Cardiac septum (tissue), 1 donor: ENCODE results near the gene STX10. TPM values are rescaled to one million over a fixed set of nuclear protein-coding genes. Genes with fewer than 3 reads are reported as not detected.
"Not testable (repeated sequence)": the region's sequence is repeated elsewhere in the genome, so short reads cannot be mapped to it uniquely, and the experiment has no call there.

Source experiments
- DNase-seq: peaks from one replicate; pipeline ENCODE4 v3.0.0-alpha.2; 2020; ENCODE audit warnings: low spot score
- intact Hi-C: fragments of 100-400 bp; cut with DNase I; formaldehyde crosslinking; loops from one replicate; pipeline ENCODE4 v1.14.0; 2022
- total RNA-seq: library from RNA; stranded (reverse); fragmentation: NEBNext Ultra II Directional; extraction: Animal tissue kit (Norgen Biotek cat#: 25700); gene quantifications from one replicate; pipeline ENCODE4 v1.2.1, GENCODE V29; 2021
- donor health status: DM: no; HTN: no; CAD: no.

STX10 gene
- total RNA-seq, 1 donor from 2014 or later, result 25.7 TPM

DNA sequence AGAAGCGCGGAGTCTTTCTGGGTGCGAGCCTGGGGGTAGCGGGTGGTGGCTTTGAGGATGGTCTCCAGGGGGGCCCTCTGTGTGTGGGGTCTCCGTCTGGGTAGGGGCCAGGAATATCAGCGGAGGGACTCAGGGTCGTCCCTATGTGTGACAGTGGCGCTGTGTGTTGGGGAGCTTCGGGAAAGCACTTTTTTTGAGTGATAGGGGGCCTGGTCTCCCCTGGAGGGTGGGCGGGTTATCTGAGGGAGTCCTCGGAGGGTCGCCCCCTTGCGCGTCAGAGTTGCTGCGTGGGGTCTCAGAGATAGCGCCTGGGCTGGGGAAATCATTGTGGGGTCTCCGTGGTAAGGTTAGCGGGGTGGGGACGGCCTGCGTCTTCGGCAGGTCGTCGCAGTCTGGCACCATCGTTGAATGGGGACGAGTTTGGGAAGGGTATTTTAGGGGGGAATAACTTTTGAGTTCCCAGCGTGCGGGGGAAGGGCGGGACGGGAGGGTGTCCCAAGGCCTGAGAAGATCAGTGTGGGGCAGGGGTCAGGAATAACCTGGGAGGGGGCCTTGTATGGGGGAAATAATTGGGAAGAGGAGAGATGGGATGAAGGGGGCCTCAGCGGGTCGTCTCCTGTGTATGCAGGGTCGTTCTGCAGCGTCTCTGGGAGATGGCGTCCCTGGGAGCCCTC is 893 bp upstream of the STX10 start:
- DNase-seq, result no peak
- intact Hi-C loops, result loop anchor here (2.0 to 5.0 kb wide), 7 partner anchors 34 to 686 kb away; partner anchors contain the start of genes JUNB, LYL1 and TRMT1

DNA sequence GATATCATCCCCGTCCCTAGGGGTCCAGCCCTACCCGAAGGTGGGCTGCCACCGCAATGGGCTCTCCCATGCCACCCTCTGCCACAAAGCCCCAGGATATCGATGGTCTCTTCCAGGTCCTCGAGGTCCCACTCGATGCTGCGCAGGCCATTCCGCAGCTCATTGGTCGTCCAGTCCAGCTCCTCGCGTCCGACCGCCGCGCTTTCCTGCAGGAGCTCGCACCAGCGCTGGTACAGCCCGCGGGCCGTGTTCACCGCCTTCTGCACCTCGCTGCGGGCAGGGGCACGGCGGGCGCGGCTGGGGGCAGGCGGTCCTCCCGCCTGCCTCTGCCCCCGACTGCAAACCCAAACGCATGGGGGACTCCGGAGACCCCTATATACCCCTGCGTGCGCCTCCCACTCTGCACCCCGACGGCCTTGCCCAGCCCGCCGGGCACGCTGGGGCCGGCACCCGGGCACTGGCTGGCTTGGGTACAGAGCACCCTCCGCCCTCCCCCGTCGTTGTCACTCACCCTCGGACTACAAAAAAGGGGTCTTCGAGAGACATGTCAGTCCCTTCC is 468 bp downstream of the STX10 start:
- intact Hi-C loops, result loop anchor here (2.0 to 5.0 kb wide), 7 partner anchors 33 to 688 kb away; partner anchors contain the start of genes JUNB, LYL1 and TRMT1
- no peak for DNase-seq

DNA sequence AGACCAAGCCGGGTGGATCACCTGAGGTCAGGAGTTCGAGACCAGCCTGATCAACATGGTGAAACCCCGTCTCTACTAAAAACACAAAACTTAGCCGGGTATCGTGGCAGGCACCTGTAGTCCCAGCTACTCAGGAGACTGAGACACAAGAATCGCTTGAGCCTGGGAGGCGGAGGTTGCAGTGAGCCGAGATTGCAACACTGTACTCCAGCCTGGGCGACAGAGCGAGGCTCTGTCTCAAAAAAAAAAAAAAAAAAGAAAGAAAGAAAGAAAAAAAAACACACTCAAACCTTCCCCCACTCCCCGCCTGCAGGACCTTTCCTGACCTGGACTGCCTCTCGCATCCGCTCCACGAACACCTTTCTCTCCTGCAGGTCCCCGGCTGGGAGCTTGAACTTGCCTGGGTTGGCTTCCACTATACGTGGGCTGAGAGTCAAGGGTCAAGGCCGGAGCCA is 975 bp downstream of the STX10 start:
- DNase-seq, intact Hi-C loops: not testable (repeated sequence)

DNA sequence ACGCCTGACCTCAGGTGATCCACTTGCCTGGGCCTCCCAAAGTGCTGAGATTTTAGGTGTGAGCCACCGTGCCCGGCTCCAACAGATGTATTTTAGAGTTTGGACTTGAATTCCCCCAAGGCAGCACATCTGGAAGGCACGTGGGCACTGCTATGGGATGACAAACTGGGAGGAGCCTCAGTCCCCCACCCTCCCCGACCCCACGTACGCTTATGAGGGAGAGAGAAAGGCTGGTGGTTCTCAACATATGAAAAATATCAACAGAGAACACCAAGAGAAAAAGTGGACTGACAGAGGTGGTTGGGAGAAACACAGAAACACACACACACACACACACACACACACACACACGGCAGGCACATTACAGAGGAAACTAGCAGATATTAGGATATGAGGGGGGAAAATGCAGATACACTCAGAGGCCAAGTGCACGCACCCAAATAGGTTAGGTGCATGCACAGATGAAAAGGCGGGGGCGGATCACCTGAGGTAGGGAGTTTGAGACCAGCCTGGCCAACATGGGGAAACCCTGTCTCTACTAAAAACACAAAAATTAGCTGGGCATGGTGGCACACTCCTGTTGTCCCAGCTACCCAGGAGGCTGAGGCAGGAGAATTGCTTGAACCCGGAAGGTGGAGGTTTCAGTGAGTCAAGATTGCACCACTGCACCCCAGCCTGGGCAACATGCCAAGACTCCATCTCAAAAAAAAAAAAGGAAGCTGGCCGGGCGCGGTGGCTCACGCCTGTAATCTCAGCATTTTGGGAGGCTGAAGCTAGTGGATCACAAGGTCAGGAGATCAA is 3.2 kb downstream of the STX10 start:
- intact Hi-C loops, result no loop called here
- peak; percentile 84 for DNase-seq

DNA sequence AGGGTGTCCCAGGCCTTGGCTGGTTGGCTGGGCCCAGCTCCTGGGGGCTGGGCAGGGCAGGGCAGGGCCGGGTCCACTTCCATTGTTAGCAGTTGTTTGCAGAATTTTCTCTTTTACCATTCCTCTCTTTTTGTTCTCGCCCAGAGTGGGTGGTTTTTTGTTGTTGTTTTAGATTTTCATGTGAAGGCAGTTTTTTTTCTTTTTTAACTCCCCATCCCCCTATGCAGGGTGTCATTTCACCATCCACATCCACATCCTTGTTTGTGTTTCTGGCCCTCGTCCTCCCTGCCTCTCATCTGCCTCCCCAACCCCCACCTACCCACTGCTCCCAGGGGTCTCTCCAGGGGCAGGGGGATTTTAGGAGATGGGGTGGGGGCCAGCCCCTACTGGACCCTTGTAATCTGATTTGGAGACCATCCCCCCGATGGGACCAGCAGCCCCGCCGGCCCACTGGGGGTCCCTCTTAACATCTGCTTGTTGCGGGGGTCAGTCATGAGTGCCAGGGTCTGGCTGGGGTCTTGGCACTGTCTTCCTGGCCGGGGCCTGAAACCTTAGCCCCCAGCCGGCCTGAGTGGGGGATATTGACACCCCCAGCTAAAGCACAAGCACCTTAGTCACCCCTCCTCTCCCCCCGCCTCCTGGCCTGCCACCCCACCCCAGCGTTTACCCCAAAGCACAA is 10.4 kb downstream of the STX10 start:
- DNase-seq, result no peak
- intact Hi-C loops, result no loop called here

DNA sequence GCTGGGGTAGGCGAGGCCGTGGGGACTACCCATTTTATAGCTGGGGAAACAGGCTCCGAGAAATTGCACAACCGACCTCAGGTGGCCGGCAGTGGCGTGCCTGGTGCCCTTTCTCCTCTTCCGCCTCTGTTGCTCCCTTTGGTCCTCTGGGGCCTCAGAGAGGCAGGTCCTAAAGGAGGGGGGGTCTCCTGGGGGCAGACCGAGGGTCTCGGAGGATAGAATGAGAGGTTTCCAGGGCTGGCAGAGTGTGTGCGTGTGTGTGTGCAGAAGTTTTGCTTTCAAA is 11.3 kb downstream of the STX10 start:
- intact Hi-C loops, result no loop called here
- no peak for DNase-seq

DNA sequence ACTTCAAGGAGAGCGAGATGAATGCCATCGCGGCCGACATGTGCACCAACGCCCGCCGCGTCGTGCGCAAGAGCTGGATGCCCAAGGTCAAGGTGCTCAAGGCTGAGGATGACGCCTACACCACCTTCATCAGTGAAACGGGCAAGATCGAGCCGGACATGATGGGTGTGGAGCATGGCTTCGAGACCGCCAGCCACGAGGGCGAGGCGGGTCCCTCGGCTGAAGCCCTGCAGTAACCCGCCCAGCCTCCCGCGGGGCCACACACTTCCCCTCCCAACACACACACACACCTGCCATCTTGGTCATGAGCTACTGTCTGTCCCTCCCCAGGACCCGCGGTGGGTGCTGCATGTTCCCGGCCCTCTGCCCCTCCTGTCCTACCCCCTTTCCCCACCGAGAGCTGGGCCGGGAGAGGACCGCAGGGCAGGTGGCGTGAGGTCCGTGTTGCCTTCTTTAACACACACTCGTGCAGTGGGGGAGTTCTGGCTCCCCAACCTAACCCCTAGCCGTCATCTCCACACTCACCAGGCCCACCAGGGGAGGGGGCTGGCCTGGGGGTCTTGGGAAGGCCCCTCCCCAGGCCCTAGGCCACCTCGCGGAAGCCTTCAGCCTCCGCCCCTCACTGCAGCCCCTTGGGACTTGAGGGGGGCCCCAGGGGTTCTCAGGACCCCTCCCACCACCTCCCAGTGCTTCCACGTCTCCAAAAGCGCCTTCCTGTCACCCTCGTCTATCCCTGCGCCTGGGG is 11.8 kb downstream of the STX10 start:
- intact Hi-C loops, result no loop called here
- DNase-seq, result no peak

DNA sequence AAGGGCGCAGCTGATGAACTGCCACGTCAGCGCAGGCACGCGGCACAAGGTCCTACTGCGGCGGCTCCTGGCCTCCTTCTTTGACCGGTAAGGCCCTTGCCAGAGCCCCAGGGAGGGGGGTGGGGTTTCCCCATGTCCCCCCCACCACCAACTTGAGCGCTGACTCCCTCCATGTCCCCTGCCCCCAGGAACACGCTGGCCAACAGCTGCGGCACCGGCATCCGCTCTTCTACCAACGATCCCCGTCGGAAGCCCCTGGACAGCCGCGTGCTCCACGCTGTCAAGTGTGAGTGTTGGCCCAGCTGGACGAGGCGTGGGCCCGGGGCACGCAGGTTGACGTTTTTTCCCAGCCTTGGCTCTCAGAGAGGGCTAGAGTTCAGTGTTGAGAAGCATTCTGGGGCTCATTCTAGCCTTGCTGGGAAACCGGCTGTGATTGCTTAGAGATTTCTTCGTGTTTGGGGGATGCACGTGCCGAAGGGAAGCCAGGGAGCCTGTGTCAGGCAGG is 12.8 kb downstream of the STX10 start:
- DNase-seq, result no peak

DNA sequence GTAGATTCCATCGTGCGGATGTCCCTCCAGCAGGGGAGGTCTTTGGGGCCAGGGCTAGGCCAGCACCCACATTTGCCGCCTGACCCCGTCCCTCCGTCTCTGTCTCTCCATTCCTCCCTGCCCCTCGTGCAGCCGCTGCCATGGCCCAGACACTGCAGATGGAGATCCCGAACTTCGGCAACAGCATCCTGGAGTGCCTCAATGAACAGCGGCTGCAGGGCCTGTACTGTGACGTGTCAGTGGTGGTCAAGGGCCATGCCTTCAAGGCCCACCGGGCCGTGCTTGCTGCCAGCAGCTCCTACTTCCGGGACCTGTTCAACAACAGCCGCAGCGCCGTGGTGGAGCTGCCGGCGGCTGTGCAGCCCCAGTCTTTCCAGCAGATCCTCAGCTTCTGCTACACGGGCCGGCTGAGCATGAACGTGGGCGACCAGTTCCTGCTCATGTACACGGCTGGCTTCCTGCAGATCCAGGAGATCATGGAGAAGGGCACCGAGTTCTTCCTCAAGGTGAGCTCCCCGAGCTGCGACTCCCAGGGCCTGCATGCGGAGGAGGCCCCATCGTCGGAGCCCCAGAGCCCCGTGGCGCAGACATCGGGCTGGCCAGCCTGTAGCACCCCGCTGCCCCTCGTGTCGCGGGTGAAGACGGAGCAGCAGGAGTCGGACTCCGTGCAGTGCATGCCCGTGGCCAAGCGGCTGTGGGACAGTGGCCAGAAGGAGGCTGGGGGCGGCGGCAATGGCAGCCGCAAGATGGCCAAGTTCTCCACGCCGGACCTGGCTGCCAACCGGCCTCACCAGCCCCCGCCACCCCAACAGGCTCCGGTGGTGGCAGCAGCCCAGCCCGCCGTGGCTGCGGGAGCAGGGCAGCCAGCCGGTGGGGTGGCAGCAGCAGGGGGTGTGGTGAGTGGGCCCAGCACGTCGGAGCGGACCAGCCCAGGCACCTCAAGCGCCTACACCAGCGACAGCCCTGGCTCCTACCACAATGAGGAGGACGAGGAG is 14.8 kb downstream of the STX10 start:
- DNase-seq, result no peak
- intact Hi-C loops, result no loop called here

More for the DNA sequence above, 12.8 kb downstream of the STX10 start:
- intact Hi-C loops, result no loop called here

DNA sequence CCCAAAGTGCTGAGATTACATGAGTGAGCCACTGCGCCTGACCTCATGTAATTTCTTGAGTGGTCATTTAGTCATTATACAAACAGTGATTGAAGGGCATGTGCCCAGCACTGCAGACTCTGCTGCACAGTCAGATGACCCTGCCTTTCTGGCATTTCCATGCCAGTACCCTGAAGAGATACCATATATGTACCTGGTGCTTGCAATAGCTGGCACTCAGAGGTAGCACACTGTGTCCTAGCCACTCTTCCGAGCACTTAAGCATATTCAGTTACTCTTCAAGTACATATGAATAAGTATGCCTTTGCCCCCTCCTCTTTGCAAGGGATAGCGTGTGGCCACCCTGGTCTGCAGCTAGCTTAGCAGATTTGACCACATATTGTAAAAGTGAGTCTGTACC is 15.5 kb downstream of the STX10 start:
- no peak for DNase-seq

DNA sequence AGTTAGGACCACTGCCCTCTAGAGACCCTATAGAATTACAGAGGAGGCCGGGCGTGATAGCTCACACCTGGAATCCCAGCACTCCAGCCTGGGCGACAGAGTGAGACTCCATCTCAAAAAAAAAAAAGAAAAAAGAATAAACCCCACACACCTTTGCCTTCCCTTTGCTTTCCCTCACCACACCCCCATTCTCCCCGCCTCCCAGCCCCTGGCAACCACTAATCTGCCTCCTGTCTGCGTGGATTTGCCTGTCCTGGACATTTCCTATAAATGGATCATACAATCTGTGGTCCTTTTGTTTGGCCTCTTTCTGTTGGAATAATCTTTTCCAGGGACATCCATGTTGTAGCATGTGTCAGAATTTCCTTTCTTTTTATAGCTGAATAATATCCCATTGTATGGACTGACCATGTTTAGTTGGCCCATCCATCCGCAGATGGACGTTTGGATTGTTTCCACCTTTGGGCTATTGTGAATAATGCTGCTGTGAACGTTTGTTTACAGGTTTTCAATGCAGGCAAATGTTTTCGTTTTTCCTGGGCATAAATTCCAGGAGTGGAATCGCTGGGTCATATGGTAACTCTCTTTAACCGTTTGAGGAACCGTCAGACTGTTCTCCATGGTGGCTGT is 16.8 kb downstream of the STX10 start:
- no peak for DNase-seq

More for the DNA sequence above, 15.5 kb downstream of the STX10 start:
- intact Hi-C loops, result no loop called here

DNA sequence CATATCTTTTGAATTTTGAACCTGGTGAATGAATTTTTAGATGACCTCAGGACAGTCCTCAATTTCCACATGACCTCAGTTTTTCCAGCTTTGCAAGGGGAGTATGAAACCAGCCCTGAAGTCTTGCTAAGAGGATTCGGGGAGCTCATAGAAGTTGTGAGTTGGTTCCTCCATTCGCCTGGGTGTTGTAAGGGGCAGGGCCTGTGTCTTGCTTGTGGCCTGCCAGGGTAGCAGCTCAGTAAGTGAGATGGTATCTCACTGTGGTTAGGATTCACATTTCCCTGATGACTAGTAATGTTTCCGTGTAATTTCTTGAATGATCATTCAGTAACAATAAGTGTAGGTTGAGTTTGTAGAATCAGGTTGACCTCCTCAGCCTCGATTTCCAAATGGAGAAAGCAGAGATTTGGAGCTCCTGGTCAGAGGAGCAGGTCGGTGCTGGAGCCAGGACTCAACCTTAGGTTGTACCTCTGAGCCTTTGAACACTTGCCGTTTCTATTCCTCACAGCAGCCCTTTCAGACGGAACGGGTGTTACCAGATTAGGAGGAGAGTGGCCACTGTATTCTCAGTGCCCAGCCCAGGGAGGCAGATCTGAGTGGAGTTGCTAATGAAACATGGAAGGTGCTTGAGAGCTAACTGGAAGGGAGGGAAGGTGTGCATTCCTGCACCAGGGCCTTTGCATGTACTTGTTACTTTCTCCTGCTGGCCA is 17.5 kb downstream of the STX10 start:
- intact Hi-C loops, result no loop called here
- DNase-seq, result no peak

More for the DNA sequence above, 16.8 kb downstream of the STX10 start:
- intact Hi-C loops, result no loop called here

DNA sequence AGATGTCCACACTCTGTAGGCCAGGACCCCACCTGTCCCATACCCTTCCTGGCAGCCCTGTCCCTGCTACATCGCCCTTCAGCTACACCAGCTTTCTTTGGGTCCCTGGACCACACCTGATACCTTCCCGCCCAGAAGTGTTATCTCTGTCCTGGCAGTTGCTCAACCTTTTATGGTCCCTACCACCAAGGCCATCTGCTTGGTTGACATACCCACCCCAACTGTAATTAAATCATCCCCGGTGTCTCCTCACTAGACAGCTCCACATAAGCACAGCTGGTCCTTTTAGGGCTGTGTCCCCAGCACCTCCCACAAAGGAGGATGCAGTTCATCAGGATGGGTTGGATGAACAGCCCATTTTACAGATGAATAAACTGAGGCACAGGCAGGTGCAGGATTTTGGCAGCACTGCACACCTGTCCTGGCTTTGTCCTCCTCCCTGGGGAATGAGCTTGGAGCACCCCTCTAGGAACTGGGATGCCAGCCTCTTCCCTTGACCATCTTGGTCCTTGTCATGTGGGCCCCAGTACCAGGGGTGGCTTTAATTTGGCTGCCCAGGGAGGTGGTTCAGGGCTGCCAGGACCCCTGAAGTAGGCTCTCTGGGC is 19.2 kb downstream of the STX10 start:
- intact Hi-C loops, result no loop called here
- no peak for DNase-seq

DNA sequence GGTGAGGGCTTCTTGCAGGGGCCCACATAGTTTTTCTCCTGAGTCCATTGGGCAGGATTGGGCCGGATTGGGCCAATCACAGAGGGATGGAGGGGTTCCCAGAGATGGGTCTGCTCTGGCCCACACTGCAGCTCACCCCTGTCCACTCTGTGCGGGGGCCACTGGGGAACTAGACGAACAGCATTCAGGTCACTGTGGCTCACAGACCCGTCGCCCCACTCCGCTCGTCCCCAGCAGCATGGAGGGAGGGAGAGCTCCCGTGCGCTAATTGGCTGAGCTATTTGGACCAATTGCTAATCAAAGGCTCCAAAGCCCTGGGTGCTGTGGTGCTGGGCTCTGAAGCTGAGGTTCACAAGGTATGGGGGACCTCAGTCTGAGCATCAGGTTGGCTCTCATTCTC is 20.8 kb downstream of the STX10 start:
- intact Hi-C loops, result no loop called here
- DNase-seq, result no peak

DNA sequence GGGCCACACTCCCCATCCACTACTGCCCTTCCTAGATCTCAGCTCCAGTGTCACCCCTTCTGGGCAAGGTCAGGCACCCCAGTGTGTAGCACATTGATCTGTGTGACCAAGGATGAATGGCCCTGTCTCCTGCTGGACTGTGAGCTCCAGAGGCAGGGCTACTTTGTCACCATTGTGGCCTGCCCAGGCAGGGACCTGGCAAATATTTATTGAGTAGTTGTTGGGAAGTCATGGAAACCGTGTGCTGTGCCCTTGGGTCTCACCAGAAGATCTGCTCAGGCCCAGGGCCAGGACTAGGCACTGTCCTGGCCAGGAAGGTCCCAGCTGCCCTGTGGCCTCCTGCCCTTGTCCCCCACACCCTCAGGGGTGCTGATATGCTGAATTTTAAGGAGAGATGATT is 21.6 kb downstream of the STX10 start:
- DNase-seq, result no peak
- intact Hi-C loops, result no loop called here

DNA sequence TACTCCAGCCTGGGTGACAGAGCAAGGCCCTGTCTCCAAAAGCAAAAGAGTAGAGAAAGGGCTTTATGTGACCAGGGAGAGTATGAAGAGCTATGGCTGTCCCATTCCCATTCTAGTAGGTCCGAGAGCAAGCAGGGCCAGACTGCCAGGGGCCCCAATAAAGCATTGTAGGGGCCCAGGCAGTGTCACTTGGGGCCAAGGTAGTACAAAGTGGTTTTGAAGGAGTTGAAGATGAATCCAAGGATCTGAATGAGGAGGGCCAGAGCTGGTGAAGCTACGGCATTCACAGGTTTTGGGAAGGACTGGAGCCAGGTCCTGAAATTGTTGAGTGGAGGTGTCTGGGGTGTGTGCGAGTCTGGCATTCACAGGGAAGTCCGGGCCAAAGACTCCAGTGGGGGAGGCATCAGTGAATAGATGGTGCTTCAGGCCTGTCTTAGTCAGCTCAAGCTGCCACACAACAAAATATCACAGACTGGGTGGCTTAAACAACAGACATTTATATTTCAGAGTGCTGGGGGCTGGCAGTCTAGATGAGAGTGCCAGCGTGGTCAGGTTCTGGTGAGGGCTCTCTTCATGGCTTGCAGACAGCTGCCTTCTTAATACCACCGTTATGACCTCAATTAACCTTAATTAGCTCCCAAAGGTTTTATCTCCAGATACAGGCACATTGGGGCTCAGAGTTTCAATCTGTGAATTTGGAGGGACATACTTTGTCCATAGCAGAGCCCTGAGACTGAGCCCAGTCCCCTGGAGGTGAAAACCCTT is 22.2 kb downstream of the STX10 start:
- DNase-seq, result no peak
- intact Hi-C loops, result no loop called here
